ENCODE data around the gene IFT80.
"Not testable (repeated sequence)": the region's sequence is repeated elsewhere in the genome, so short reads cannot be mapped to it uniquely, and the experiment has no call there.

Gene IFT80

DNA sequence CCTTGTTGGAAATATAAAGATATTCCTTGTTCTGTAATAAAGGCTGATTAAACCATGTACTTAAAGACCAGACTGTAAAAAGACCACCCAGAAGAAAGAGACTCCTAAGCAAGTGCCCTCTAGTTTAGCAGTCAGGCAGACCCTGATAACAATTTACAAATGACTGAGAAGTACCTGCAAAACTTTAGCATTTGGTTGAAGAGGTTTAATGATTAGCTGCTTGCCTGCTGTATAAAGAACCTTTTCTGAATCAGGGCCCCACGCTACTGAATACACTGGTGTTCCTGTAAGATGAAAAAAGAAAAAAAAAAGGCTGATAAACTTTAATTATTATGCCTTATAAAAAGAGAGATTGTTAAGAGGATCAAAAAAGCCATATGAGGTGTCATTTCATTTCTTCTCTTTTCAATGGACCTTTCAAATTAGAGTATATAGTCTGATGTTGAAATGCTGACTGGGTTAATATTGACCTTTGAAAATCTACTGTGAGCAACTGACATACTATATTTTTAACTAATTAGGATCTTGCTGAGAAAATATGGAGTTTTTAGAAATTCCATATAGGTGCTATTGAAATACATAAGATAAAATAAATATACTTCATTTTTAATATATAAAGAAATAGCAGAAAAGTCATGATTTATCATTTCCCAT lies 33.0 kb downstream of the IFT80 start:
- DNase-seq (ENCODE audit: low spot score) = no peak

DNA sequence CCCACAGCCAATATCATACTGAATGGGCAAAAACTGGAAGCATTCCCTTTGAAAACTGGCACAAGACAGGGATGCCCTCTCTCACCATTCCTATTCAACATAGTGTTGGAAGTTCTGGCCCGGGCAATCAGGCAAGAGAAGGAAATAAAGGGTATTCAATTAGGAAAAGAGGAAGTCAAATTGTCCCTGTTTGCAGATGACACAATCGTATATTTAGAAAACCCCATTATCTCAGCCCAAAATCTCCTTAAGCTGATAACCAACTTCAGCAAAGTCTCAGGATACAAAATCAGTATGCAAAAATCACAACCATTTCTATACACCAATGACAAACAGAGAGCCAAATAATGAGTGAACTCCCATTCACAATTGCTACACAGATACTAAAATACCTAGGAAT lies 36.1 kb downstream of the IFT80 start:
- DNase-seq (ENCODE audit: low spot score) = not testable (repeated sequence)

DNA sequence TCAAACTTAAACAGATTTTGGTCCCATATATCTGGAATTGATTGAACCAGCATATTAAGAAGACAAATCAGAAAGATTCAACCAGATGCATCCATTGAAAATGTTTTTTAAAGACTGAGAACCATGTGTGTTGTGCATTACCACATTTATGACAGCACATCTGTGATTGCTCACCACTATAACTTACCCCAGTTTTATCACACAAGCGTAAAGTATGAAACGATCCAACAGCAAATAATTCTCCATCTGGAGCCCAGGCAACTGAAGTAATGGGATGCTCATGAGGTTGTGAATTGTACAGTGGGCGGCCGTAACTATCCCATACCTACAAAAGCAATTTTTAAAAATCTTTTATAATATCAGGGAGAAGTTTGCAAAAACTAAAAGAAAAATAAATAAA lies 43.2 kb downstream of the IFT80 start:
- no peak for DNase-seq (ENCODE audit: low spot score)

GRCh38 chr3:160346511-160346910 lies 52.5 kb downstream of the IFT80 start:
- DNase-seq (ENCODE audit: low spot score) = no peak

- DNase-seq (ENCODE audit: low spot score) = no peak
Observed at GRCh38 chr3:160343132-160343531, 55.9 kb downstream of the IFT80 start.

- DNase-seq (ENCODE audit: low spot score) = no peak
Observed at GRCh38 chr3:160340351-160340750, 58.7 kb downstream of the IFT80 start.

DNA sequence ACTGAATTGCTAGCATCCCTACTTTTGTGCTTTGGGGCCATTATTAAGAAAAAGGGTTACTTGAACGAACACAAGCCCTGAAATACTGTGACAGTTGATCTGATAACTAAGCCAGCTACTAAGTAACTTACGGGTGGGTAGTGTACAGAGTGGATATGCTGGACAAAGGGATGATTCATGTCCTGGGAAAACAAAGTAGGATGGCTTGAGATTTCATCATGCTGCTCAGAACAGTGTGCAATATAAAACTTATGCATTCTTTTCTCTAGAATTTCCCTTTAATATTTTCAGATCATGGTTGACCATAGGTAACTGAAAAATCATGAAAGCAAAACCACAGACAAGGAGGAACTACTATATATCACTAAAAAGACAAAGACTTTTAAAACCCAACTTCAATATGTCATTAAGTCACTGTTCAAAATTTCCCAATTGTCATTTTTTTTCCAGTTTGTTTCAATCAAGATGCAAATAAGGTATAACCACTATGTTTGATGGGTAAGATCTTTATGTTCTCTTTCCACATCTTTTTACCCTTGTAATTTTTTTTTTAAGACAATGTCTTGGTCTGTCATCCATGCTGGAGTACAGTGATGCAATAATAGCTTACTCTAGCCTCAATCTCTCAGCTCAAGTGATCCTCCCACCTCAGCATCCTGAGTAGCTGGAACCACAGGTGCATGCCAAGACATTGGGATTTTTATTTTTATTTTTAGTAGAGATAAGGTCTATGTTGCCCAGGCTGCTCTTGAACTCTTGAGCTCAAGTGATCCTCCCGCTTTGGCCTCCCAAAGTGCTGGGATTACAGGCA lies 67.7 kb downstream of the IFT80 start:
- DNase-seq (ENCODE audit: low spot score) = no peak

GRCh38 chr3:160330690-160331089 lies 68.3 kb downstream of the IFT80 start:
- no peak for DNase-seq (ENCODE audit: low spot score)

- DNase-seq (ENCODE audit: low spot score) = no peak
Observed at GRCh38 chr3:160330109-160330508, 68.9 kb downstream of the IFT80 start.

GRCh38 chr3:160326286-160326685 lies 72.7 kb downstream of the IFT80 start:
- DNase-seq (ENCODE audit: low spot score) = not testable (repeated sequence)

DNA sequence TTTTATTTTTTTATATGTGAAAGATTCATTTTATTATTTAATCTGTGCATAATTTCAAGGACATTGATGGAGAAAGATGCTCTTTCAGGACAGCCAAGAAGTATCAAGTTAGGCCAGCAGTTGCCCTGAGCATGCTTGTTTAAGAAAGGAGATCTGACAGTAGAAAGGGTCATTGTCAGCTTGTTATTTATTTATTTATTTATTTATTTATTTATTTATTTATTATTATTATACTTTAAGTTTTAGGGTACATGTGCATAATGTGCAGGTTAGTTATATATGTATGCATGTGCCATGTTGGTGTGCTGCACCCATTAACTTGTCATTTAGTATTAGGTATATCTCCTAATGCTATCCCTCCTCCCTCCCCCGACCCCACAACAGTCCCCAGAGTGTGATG lies 77.2 kb downstream of the IFT80 start:
- not testable (repeated sequence) for DNase-seq (ENCODE audit: low spot score)

DNA sequence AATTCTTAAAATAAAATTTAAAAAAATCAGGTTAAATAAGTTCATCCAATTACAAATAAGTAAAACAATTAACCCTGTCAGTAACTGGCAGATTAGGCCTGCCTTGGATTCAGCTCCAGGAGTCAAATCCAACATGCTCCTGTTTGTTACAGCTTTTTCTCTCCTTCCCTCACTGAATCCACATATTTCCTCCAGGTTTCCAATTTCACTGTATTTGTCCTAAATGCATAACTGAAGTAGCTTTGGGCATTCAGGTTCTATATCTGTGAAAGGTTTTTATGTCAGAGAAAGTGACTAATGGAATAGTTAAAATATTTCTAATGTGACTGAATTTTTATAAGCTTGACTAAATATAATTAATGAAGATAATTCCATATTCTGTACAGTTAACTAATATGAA lies 79.7 kb downstream of the IFT80 start:
- DNase-seq (ENCODE audit: low spot score) = no peak

DNA sequence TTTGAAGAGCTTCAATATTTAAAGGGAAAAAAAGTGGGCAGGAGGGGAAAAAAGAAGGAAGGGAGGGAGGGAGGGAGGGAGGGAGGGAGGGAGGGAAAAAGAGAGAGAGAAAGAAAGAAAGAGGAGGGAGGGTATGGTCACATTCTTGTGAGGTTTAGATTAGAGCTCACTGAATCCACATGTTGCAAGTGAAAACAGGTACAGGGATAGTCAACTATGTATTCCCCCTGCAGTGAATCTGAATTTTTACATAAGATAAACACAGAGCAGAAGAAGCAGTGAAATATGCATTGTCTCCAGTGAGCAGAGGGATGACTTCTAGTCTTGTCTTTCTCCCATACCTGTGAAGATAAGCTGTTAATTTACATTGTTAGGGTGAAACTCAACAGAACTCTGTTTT lies 84.0 kb downstream of the IFT80 start:
- DNase-seq (ENCODE audit: low spot score) = no peak

DNA sequence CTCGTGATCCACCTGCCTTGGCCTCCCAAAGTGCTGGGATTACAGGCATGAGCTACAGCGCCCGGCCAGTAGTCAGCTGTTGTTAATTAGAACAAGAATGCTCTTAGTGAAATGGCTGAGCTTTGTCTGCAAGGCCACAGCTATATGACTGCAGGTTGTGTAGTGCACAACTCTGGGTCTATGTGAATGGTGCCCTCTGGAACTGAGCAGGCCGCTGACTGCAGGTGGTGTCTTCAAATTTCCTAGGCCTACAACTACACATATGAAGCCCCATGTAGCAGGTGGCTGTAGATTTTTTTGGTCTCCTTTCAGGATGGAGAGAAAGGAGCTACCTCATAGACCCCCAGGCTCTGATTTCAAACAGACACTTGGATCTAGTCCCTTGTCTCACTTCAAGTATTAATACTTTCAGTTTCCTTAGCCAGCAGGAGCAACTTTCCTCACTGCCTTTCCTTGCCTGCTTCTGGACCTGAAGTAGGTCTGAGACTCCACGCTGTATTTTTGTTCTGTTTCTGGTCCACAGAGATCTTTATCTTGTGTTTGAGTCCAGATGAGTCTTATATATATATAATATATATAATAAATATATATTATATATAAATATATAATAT lies 86.9 kb downstream of the IFT80 start:
- no peak for DNase-seq (ENCODE audit: low spot score)

DNA sequence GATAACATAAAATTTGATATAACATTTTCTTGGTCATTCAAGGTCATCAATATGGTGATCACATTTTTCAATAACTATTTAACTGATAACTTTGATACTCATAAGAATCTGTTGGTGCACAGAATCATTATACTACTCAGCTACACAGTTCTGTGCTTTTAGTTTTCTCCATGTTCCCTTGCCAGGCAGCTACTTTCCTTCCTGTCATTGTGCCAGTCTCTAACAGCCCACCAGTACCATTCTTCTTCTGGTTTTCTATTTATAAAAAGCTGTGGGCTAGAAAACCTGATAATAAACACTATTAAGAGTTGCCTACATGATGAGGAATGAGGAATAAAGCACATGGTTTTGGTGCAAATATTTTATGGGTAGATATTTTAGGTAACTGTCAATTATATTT lies 96.2 kb downstream of the IFT80 start:
- DNase-seq (ENCODE audit: low spot score) = no peak

DNA sequence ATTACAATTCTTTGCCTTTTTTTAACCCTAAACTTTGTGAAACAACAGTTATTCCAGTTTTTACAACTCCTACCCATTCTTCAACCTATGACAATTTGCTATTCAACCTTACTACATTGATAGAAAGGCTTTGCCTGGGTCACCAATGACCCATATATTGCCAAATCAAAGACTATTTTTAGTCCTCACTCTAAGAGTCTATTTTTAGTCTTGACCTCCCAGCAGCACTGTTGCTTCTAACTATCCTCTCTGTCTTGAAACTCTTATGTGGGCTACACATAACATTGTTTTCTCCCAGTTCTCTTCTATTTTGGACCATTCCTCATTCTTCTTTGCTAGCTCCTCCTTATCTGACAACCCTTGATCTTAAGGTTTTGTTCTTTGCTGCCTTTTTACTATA lies 102.4 kb downstream of the IFT80 start:
- DNase-seq (ENCODE audit: low spot score) = no peak

GRCh38 chr3:160291909-160292299 lies 107.1 kb downstream of the IFT80 start:
- DNase-seq (ENCODE audit: low spot score) = no peak

DNA sequence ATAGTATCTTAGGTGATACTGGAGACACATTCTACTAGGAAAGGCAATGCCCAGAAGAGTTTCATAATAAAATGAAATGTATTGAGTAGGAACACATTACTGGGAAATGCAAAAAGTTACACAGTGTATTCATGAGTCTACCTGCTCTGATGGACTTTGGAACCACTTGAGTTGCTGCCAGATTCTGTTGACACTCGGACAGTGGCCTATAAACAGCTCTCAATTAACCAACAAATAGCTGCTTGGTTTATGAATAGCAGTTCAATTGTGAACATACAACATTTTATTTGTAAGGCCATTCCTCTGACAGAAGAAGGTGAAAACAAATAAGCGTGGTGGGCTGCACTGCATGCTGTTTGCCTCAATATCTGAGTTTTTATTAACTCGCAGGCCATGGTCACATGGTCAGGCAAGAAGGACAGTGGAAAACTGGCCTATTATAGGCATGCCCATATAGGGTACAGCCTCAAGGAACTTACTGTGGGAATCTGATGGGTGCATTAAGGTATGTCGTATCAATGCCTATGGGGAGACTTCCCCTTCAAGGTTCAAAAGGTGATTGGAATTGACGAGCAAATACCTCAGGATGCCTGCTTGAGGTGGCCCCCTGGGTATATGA lies 107.6 kb downstream of the IFT80 start:
- no peak for DNase-seq (ENCODE audit: low spot score)

- DNase-seq (ENCODE audit: low spot score) = no peak
Observed at GRCh38 chr3:160287666-160288065, 111.4 kb downstream of the IFT80 start.

DNA sequence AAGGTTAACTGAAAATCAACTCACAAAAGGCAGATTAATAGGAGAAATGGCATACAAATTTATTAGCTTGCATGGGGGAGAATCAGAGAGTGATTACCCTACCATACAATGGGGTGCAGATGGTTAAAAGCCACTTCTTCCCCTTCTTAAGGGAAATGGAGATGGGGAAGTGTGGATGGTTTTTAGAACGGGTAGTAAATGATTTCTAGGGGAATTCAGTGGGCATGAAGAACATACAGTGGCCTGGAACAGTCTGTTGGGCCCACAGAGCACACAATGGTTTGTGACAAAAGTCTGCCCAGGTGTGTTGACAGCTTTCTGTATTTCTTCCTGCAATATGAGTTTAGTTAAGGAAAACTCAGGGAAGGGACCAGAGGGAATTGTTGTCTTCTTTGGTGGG lies 112.8 kb downstream of the IFT80 start:
- no peak for DNase-seq (ENCODE audit: low spot score)

- no peak for DNase-seq (ENCODE audit: low spot score)
Observed at GRCh38 chr3:160280836-160281235, 118.2 kb downstream of the IFT80 start.

- DNase-seq (ENCODE audit: low spot score) = no peak
Observed at GRCh38 chr3:160279657-160280056, 119.4 kb downstream of the IFT80 start.

DNA sequence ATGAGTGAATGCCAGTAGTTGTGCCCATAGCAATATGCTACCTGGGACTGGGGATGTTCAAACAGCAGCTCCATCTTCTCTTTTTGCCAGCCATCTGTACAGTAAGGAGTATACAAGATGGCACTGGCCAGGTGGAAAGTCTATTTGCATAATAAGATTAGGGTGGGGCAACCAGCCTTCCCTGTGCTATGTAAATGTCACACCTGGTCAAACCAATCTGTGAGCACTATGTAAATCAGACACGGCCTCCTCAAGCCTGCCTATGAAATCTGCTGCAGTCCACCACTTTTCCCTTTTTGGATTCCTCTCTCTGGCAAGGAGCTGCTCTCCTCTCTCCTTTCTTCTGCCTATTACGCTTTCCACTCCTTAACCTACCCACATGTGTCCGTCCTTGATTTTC lies 120.8 kb downstream of the IFT80 start:
- DNase-seq (ENCODE audit: low spot score) = no peak

All from HuH-7.5 (cell line).